Right lobe of liver (tissue), 6 donors: ENCODE results near the gene FCRLB. TPM values are rescaled to one million over a fixed set of nuclear protein-coding genes. Genes with fewer than 3 reads are reported as not detected.
"Not testable (repeated sequence)": the region's sequence is repeated elsewhere in the genome, so short reads cannot be mapped to it uniquely, and the experiment has no call there.

ENCODE experiments used
- ATAC-seq, 4 donors: fragments of 200-7000 bp; cut with Tn5 transposase; one replicate each; pipeline ENCODE4 v1.9.1; 2020; ENCODE audit warnings: mild to moderate bottlenecking in 4 of 4, moderate library complexity in 4 of 4
- DNase-seq, 3 donors: peaks; one replicate each; pipeline ENCODE4 v3.0.0-alpha.2; 2020
- H3K27ac ChIP-seq, 3 donors: fragments of 200-600 bp; one replicate each; pipeline ENCODE4 v1.8.0; 2022
- H3K27me3 ChIP-seq, 2 donors: fragments of 200-600 bp; one replicate each; pipeline ENCODE4 v1.8.0; 2022
- H3K36me3 ChIP-seq, 4 donors: fragments of 200-600 bp; sonication (generic) in 1 of 4; one replicate each; pipeline versions ENCODE4 v1.5.1 to v1.8.0; 2017 to 2022; ENCODE audit warnings: control low read depth in 1 of 4
- H3K4me1 ChIP-seq, 4 donors: fragments of 200-600 bp; sonication (generic) in 1 of 4; one replicate each; pipeline versions ENCODE4 v1.5.1 to v1.8.0; 2017 to 2022; ENCODE audit warnings: control low read depth in 1 of 4
- H3K4me3 ChIP-seq, 3 donors: fragments of 200-600 bp; one replicate each; pipeline ENCODE4 v1.8.0; 2022
- H3K9me3 ChIP-seq, 4 donors: fragments of 200-600 bp; sonication (generic) in 1 of 4; one replicate each; pipeline versions ENCODE4 v1.5.1 to v1.8.0; 2017 to 2022; ENCODE audit warnings: control low read depth in 1 of 4
- POLR2A ChIP-seq: fragments of 450-650 bp; IDR thresholded peaks from one replicate; pipeline ENCODE4 v1.6.1; 2017; ENCODE audit warnings: antibody characterized with exemption, mild to moderate bottlenecking
- WGBS: methylation state at CpG from one replicate; pipeline ENCODE4 v1.1.6; 2018; ENCODE audit warnings: low coverage, low lambda C conversion rate; ENCODE audit not compliant: insufficient coverage; ENCODE audit errors: missing lambda C conversion rate; 5-methylcytosine and 5-hydroxymethylcytosine counted together
- intact Hi-C, 2 donors: fragments of 100-400 bp; cut with DNase I; formaldehyde crosslinking; loops; one replicate each; pipeline versions ENCODE4 v1.11.2 to v1.14.1; 2022
- total RNA-seq, 6 experiments: library from RNA; depleted of rRNA in 2 of 6; stranded (reverse); fragments of >200 nt in 2 of 6; fragmentation: NEBNext Ultra II Directional in 3 of 6; extraction: Animal tissue kit (Norgen Biotek cat#: 25700) in 3 of 6; gene quantifications; one replicate each; pipeline versions ENCODE4 v1.1.0 to v1.2.4, GENCODE V29; 2016 to 2023
- TF ChIP-seq, protein P1 (sequence below), 4 donors: fragments of 200-600 bp in 3 of 4; fragments of 450-650 bp in 1 of 4; IDR thresholded peaks; one replicate each; pipeline versions ENCODE4 v1.5.1 to v1.8.0; 2016 to 2022; ENCODE audit warnings: antibody characterized with exemption in 4 of 4, mild to moderate bottlenecking in 2 of 4
- donor health status: DM: no; HTN: yes; CAD: no.
- donor health status: DM: no; HTN: no; CAD: no.
- donor health status: DM: no; HTN: no; CAD: no.
- donor health status: DM: no; HTN: yes; CAD: no.
- donor health status: DM: no; HTN: yes; CAD: no.

FCRLB gene
- total RNA-seq, 6 experiments from 2014 or later: 0.14 to 0.99 (median 0.37) TPM

DNA sequence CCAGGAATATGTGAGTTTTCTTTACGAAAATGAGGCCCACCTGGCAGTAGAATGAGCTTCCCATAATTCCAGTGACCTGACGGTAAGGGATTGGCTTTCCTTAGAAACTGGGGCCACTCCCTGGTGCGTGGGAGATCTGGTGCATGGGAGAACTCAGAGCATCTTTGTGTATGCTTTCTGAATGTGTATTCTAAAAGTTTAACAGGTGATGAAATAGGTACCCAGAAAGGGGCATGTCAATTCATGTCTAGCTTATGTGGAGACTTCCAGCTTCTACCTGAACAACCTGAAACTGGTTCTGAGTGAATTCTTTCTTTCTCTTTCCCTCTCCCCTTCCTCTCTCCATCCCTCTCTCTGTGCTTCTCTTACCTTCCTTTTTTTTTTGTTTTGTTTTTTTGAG is 29.5 kb upstream of the FCRLB start:
- Histone ChIP-seq H3K4me3 (no peak overlapping the region), H3K9me3 (no peaks in the 10 kb centered on the region), H3K4me1 (no peaks in the 10 kb centered on the region), H3K27me3 (no peaks in the 10 kb centered on the region), H3K27ac (no peak overlapping the region), H3K36me3 (no peaks in the 10 kb centered on the region)
- ATAC-seq (no peak), DNase-seq (no peak)
- TF ChIP-seq, protein P1, sequence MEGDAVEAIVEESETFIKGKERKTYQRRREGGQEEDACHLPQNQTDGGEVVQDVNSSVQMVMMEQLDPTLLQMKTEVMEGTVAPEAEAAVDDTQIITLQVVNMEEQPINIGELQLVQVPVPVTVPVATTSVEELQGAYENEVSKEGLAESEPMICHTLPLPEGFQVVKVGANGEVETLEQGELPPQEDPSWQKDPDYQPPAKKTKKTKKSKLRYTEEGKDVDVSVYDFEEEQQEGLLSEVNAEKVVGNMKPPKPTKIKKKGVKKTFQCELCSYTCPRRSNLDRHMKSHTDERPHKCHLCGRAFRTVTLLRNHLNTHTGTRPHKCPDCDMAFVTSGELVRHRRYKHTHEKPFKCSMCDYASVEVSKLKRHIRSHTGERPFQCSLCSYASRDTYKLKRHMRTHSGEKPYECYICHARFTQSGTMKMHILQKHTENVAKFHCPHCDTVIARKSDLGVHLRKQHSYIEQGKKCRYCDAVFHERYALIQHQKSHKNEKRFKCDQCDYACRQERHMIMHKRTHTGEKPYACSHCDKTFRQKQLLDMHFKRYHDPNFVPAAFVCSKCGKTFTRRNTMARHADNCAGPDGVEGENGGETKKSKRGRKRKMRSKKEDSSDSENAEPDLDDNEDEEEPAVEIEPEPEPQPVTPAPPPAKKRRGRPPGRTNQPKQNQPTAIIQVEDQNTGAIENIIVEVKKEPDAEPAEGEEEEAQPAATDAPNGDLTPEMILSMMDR (IDR thresholded peaks at IDR 0.05): no peak
- TF ChIP-seq POLR2A: no peak
- intact Hi-C loops: no loop called here
- 78% methylated on average over 3 of the region's 3 CpGs for WGBS

DNA sequence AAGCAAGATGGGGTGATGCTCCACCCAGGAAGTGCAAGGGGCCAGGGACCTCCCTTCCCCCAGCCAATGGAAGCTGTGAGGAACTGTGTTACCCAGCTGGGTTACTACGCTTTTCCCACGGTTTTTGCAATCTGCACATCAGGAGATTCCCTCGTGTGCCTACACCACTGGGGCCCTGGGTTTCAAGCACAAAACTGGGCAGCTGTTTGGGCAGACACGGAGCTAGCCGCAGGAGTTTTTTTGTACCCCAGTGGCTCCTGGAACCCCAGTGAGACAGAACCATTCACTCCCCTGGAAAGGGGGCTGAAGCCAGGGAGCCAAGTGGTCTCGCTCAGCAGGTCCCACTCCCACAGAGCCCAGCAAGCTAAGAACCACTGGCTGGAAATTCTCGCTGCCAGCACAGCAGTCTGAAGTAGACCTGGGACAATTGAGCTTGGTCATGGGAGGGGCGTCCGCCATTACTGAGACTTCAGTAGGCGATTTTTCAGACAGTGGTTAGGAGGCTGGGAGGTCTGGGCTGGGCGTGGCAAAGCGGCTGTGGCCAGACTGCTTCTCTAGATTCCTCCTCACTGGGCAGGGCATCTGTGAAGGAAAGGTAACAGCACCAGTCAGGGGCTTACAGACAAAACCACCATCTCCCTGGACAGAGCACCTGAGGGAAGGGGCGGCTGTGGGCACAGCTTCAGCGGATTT is 28.2 kb upstream of the FCRLB start:
- WGBS: 44% methylated on average over 3 of the region's 14 CpGs
- H3K4me1 ChIP-seq, DNase-seq, H3K9me3 ChIP-seq, intact Hi-C loops, ATAC-seq, H3K27ac ChIP-seq, H3K4me3 ChIP-seq, H3K36me3 ChIP-seq, H3K27me3 ChIP-seq: not testable (repeated sequence)

DNA sequence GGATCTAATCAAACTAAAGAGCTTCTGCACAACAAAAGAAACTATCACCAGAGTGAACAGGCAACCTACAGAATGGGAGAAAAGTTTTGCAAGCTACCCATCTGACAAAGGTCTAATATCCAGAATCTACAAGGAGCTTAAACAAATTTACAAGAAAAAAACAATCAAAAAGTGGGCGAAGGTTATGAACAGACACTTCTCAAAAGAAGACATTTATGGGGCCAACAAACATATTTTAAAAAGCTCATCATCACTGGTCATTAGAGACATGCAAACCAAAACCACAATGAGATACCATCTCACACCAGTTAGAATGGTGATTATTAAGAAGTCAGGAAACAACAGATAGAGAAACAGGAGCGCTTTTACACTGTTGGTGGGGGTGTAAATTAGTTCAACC is 23.0 kb upstream of the FCRLB start:
- H3K36me3 ChIP-seq, H3K27ac ChIP-seq, H3K4me3 ChIP-seq, H3K4me1 ChIP-seq, DNase-seq, H3K27me3 ChIP-seq, H3K9me3 ChIP-seq, intact Hi-C loops, ATAC-seq: not testable (repeated sequence)
- WGBS: 88% methylated on average over 2 of the region's 2 CpGs

DNA sequence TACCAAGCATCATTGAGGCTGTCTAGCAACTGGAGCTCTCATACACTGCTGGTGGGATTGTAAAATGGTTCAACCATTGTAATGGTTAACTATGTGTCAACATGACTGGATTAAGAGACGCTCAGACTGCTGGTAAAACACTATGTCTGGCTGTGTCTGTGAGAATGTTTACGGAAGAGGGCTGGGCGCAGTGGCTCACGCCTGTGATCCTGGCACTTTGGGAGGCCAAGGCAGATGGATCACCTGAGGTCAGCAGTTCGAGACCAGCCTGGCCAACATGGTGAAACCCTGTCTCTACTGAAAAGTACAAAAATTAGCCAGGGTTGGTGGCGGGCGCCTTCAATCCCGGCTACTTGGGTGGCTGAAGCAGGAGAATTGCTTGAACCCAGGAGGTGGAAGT is 19.1 kb upstream of the FCRLB start:
- ATAC-seq (peak; percentile 66 to 97 (median 73)), DNase-seq (peak in 1 of 3 donors; percentile 48)
- TF ChIP-seq, protein P1 (IDR thresholded peaks at IDR 0.05): no peak
- no peak for TF ChIP-seq POLR2A
- Histone ChIP-seq H3K4me3 (no peak overlapping the region), H3K36me3 (no peaks in the 10 kb centered on the region), H3K27me3 (no peaks in the 10 kb centered on the region), H3K4me1 (no peaks in the 10 kb centered on the region), H3K9me3 (no peaks in the 10 kb centered on the region), H3K27ac (no peak overlapping the region)
- intact Hi-C loops: no loop called here
- WGBS: 53% methylated on average over 8 of the region's 8 CpGs

DNA sequence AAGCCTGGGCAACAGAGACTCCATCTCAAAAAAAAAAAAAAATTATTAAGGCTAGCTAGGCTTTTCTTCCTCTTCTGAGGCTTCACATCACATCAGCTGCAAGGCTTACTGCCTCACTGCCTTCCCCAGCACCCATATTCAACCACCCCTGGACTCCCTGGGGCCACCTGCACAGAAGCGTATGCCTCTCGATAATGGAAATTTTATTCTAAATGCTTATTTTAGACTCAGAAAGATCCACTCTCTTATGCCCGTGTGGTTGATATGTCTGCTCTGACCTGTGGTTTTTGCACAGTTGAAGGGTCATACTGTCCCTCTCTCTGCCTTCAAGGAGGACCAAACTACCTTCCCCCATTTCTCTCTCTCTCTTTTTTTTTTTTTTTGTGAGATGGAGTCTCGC is 15.8 kb upstream of the FCRLB start:
- no peak overlapping the region for H3K27ac ChIP-seq
- H3K27me3 ChIP-seq: no peaks in the 10 kb centered on the region
- ATAC-seq (no peak), DNase-seq (no peak)
- TF ChIP-seq, protein P1 (IDR thresholded peaks at IDR 0.05): no peak
- TF ChIP-seq POLR2A: no peak
- 100% methylated on average over 2 of the region's 4 CpGs for WGBS
- no peaks in the 10 kb centered on the region for H3K36me3 ChIP-seq
- no peaks in the 10 kb centered on the region for H3K4me1 ChIP-seq
- H3K4me3 ChIP-seq: no peak overlapping the region
- intact Hi-C loops: no loop called here
- no peaks in the 10 kb centered on the region for H3K9me3 ChIP-seq
